ENCODE results near the gene FGF2. TPM values are rescaled to one million over a fixed set of nuclear protein-coding genes. Genes with fewer than 3 reads are reported as not detected.

FGF2 gene
- 10.4 TPM for polyA plus RNA-seq (2013, experiment 1 of 2)
- 10.7 TPM for polyA plus RNA-seq (2013, experiment 2 of 2)

- Histone ChIP-seq H2BK15ac (ENCODE audit: low read depth, poor library complexity, severe bottlenecking) (peak within 1 kb of the TSS; percentile 98), H3K4ac (ENCODE audit: low read depth in 1 of 2, low read length in 2 of 2) (peak within 1 kb of the TSS; percentile 60 to 82), H3K18ac (ENCODE audit: low read depth in 1 of 2, low read length in 2 of 2) (peak within 1 kb of the TSS; percentile 94 to 95), H3K36me3 (ENCODE audit: control insufficient read depth in 1 of 2, insufficient read depth in 2 of 2, low read depth in 1 of 2, low read length in 2 of 2) (peaks cover 0 to 5% of the 10 kb centered on the region in 2 experiments), H2BK5ac (ENCODE audit: low read depth, low read length, poor library complexity, severe bottlenecking) (peak within 1 kb of the TSS; percentile 90), H3K4me3 (ENCODE audit: insufficient read depth in 1 of 2, low read depth in 1 of 2, low read length in 2 of 2) (peak within 1 kb of the TSS; percentile 90 to 91), H3K23ac (ENCODE audit: low read length in 2 of 2) (peak within 1 kb of the TSS; percentile 38 to 60), H3K79me1 (replicated peaks; ENCODE audit: low read length, poor library complexity, severe bottlenecking) (no peaks in the 10 kb centered on the region), H4K91ac (ENCODE audit: low read length) (peak within 1 kb of the TSS; percentile 46), H3K4me1 (ENCODE audit: control insufficient read depth, insufficient read depth, low read depth, low read length) (peaks cover 5% of the 10 kb centered on the region), H3K4me2 (ENCODE audit: low read length, poor library complexity, severe bottlenecking) (peak within 1 kb of the TSS; percentile 85), H2BK12ac (ENCODE audit: low read length in 2 of 2) (peak within 1 kb of the TSS in 1 of 2 experiments; percentile 47), H2AK5ac (ENCODE audit: low read length, severe bottlenecking) (peak within 1 kb of the TSS; percentile 22), H4K8ac (ENCODE audit: low read length) (peak within 1 kb of the TSS; percentile 72), H2AFZ (ENCODE audit: low read depth, low read length) (peak within 1 kb of the TSS; percentile 46), H3K14ac (ENCODE audit: low read length in 2 of 2) (peak within 1 kb of the TSS; percentile 45 to 86), H3K27me3 (ENCODE audit: control insufficient read depth in 1 of 2, insufficient read depth in 1 of 2, low read length in 2 of 2) (no peaks in the 10 kb centered on the region), H3K9me3 (ENCODE audit: control insufficient read depth, low read length) (no peaks in the 10 kb centered on the region), H3K9ac (ENCODE audit: low read length) (peak within 1 kb of the TSS; percentile 96), H2BK120ac (ENCODE audit: low read depth, low read length) (peak within 1 kb of the TSS; percentile 89), H3K27ac (ENCODE audit: low read length, poor library complexity, severe bottlenecking) (peak within 1 kb of the TSS; percentile 85)
- under 1% methylated on average over 18 of the region's 97 CpGs for WGBS
- peak; percentile 69 for DNase-seq
Observed at GRCh38 chr4:122826553-122827257, at the start of gene FGF2. FGF2 (plus strand) TSS chr4:122826831; CDS start chr4:122827175, 344 bp downstream.

DNA sequence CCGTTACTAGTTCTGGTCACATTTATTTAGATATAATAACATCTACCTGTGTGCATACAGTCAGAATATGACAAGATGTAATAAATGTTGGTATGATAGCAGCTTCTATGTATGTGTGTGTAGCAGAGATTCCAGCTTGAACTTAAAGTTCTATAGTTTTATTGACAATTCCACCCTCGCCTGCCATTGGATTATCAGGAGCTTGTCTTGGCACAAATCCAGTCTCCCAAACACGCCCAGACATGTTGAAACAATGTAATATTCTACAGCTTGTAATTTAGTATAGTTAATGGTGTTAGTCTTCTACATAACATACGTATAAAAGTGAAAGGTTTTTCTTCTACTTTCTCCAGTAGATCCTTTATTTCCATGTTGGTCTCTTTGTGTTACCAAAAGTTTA, 49.7 kb upstream of the FGF2 start:
- no peak overlapping the region for H3K14ac ChIP-seq (ENCODE audit: low read length in 2 of 2)
- no peak overlapping the region for H3K4me3 ChIP-seq (ENCODE audit: insufficient read depth in 1 of 2, low read depth in 1 of 2, low read length in 2 of 2)
- H3K4me2 ChIP-seq (ENCODE audit: low read length, poor library complexity, severe bottlenecking), result no peak overlapping the region
- H2BK5ac ChIP-seq (ENCODE audit: low read depth, low read length, poor library complexity, severe bottlenecking), result no peak overlapping the region
- H3K4ac ChIP-seq (ENCODE audit: low read depth in 1 of 2, low read length in 2 of 2), result no peak overlapping the region
- no peaks in the 10 kb centered on the region for H3K36me3 ChIP-seq (ENCODE audit: control insufficient read depth in 1 of 2, insufficient read depth in 2 of 2, low read depth in 1 of 2, low read length in 2 of 2)
- no peak overlapping the region for H4K8ac ChIP-seq (ENCODE audit: low read length)
- no peaks in the 10 kb centered on the region for H3K9me3 ChIP-seq (ENCODE audit: control insufficient read depth, low read length)
- H2AK5ac ChIP-seq (ENCODE audit: low read length, severe bottlenecking), result no peak overlapping the region
- H4K91ac ChIP-seq (ENCODE audit: low read length), result no peak overlapping the region
- no peak overlapping the region for H3K27ac ChIP-seq (ENCODE audit: low read length, poor library complexity, severe bottlenecking)
- no peak overlapping the region for H2BK120ac ChIP-seq (ENCODE audit: low read depth, low read length)
- H3K9ac ChIP-seq (ENCODE audit: low read length), result no peak overlapping the region
- no peak overlapping the region for H3K18ac ChIP-seq (ENCODE audit: low read depth in 1 of 2, low read length in 2 of 2)
- DNase-seq, result no peak
- H2BK15ac ChIP-seq (ENCODE audit: low read depth, poor library complexity, severe bottlenecking), result no peak overlapping the region
- H3K23ac ChIP-seq (ENCODE audit: low read length in 2 of 2), result no peak overlapping the region
- peaks cover 4% of the 10 kb centered on the region for H3K4me1 ChIP-seq (ENCODE audit: control insufficient read depth, insufficient read depth, low read depth, low read length)
- H3K79me1 ChIP-seq (replicated peaks; ENCODE audit: low read length, poor library complexity, severe bottlenecking), result no peaks in the 10 kb centered on the region
- no peak overlapping the region for H2BK12ac ChIP-seq (ENCODE audit: low read length in 2 of 2)
- no peaks in the 10 kb centered on the region for H3K27me3 ChIP-seq (ENCODE audit: control insufficient read depth in 1 of 2, insufficient read depth in 1 of 2, low read length in 2 of 2)
- no CpG with 5 or more reads among the region's 4 CpGs for WGBS
- no peak overlapping the region for H2AFZ ChIP-seq (ENCODE audit: low read depth, low read length)

GRCh38 chr4:122777846-122778673, 48.6 kb upstream of the FGF2 start:
- H3K27ac ChIP-seq (ENCODE audit: low read length, poor library complexity, severe bottlenecking), result peak overlapping the region; percentile 79
- no peaks in the 10 kb centered on the region for H3K79me1 ChIP-seq (replicated peaks; ENCODE audit: low read length, poor library complexity, severe bottlenecking)
- H2BK15ac ChIP-seq (ENCODE audit: low read depth, poor library complexity, severe bottlenecking), result no peak overlapping the region
- DNase-seq, result peak; percentile 61
- H3K14ac ChIP-seq (ENCODE audit: low read length in 2 of 2), result no peak overlapping the region
- WGBS, result 97% methylated on average over 6 of the region's 7 CpGs
- H3K9ac ChIP-seq (ENCODE audit: low read length), result no peak overlapping the region
- no peak overlapping the region for H2BK5ac ChIP-seq (ENCODE audit: low read depth, low read length, poor library complexity, severe bottlenecking)
- H3K4me2 ChIP-seq (ENCODE audit: low read length, poor library complexity, severe bottlenecking), result no peak overlapping the region
- no peak overlapping the region for H4K8ac ChIP-seq (ENCODE audit: low read length)
- no peak overlapping the region for H3K4me3 ChIP-seq (ENCODE audit: insufficient read depth in 1 of 2, low read depth in 1 of 2, low read length in 2 of 2)
- H4K91ac ChIP-seq (ENCODE audit: low read length), result no peak overlapping the region
- no peak overlapping the region for H2BK120ac ChIP-seq (ENCODE audit: low read depth, low read length)
- no peaks in the 10 kb centered on the region for H3K27me3 ChIP-seq (ENCODE audit: control insufficient read depth in 1 of 2, insufficient read depth in 1 of 2, low read length in 2 of 2)
- H2BK12ac ChIP-seq (ENCODE audit: low read length in 2 of 2), result no peak overlapping the region
- H3K4ac ChIP-seq (ENCODE audit: low read depth in 1 of 2, low read length in 2 of 2), result no peak overlapping the region
- H2AFZ ChIP-seq (ENCODE audit: low read depth, low read length), result peak overlapping the region; percentile 63
- no peak overlapping the region for H3K18ac ChIP-seq (ENCODE audit: low read depth in 1 of 2, low read length in 2 of 2)
- H2AK5ac ChIP-seq (ENCODE audit: low read length, severe bottlenecking), result peak overlapping the region; percentile 92
- peaks cover 6% of the 10 kb centered on the region for H3K4me1 ChIP-seq (ENCODE audit: control insufficient read depth, insufficient read depth, low read depth, low read length)
- H3K36me3 ChIP-seq (ENCODE audit: control insufficient read depth in 1 of 2, insufficient read depth in 2 of 2, low read depth in 1 of 2, low read length in 2 of 2), result no peaks in the 10 kb centered on the region
- H3K23ac ChIP-seq (ENCODE audit: low read length in 2 of 2), result no peak overlapping the region
- H3K9me3 ChIP-seq (ENCODE audit: control insufficient read depth, low read length), result no peaks in the 10 kb centered on the region

DNA sequence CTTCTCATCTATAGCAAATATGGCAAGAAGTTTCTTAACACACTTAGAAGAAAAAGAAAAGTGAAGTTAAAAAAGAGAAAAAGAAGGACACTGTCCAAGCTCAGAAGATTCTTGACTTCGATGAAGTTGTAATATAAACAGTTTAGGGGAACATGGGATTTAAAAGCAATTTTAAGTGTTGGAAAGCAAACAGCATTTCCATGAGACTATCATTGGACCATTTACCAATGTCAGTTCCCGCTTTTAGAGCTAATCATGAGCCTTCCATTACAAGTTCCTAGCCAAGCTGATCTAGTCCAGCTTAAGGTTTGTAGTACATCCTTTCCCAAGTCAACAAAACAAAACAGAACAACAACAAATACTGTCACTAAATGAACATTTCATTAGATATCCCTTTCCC, 45.1 kb upstream of the FGF2 start:
- H2BK12ac ChIP-seq (ENCODE audit: low read length in 2 of 2), result no peak overlapping the region
- no peak for DNase-seq
- H3K9ac ChIP-seq (ENCODE audit: low read length), result no peak overlapping the region
- no peaks in the 10 kb centered on the region for H3K27me3 ChIP-seq (ENCODE audit: control insufficient read depth in 1 of 2, insufficient read depth in 1 of 2, low read length in 2 of 2)
- no peak overlapping the region for H3K23ac ChIP-seq (ENCODE audit: low read length in 2 of 2)
- H3K4ac ChIP-seq (ENCODE audit: low read depth in 1 of 2, low read length in 2 of 2), result no peak overlapping the region
- no peak overlapping the region for H4K91ac ChIP-seq (ENCODE audit: low read length)
- no peaks in the 10 kb centered on the region for H3K36me3 ChIP-seq (ENCODE audit: control insufficient read depth in 1 of 2, insufficient read depth in 2 of 2, low read depth in 1 of 2, low read length in 2 of 2)
- H2BK120ac ChIP-seq (ENCODE audit: low read depth, low read length), result no peak overlapping the region
- H2AK5ac ChIP-seq (ENCODE audit: low read length, severe bottlenecking), result no peak overlapping the region
- H3K79me1 ChIP-seq (replicated peaks; ENCODE audit: low read length, poor library complexity, severe bottlenecking), result no peaks in the 10 kb centered on the region
- no peak overlapping the region for H3K27ac ChIP-seq (ENCODE audit: low read length, poor library complexity, severe bottlenecking)
- H3K14ac ChIP-seq (ENCODE audit: low read length in 2 of 2), result no peak overlapping the region
- no peak overlapping the region for H3K4me2 ChIP-seq (ENCODE audit: low read length, poor library complexity, severe bottlenecking)
- H3K4me3 ChIP-seq (ENCODE audit: insufficient read depth in 1 of 2, low read depth in 1 of 2, low read length in 2 of 2), result no peak overlapping the region
- H3K9me3 ChIP-seq (ENCODE audit: control insufficient read depth, low read length), result no peaks in the 10 kb centered on the region
- H4K8ac ChIP-seq (ENCODE audit: low read length), result no peak overlapping the region
- peaks cover 7% of the 10 kb centered on the region for H3K4me1 ChIP-seq (ENCODE audit: control insufficient read depth, insufficient read depth, low read depth, low read length)
- no peak overlapping the region for H2BK5ac ChIP-seq (ENCODE audit: low read depth, low read length, poor library complexity, severe bottlenecking)
- H3K18ac ChIP-seq (ENCODE audit: low read depth in 1 of 2, low read length in 2 of 2), result no peak overlapping the region
- no peak overlapping the region for H2AFZ ChIP-seq (ENCODE audit: low read depth, low read length)
- no peak overlapping the region for H2BK15ac ChIP-seq (ENCODE audit: low read depth, poor library complexity, severe bottlenecking)
- 93% methylated on average over 2 of the region's 2 CpGs for WGBS
